GM23338 (cell line): ENCODE measurements around the gene HOXA3. TPM values are rescaled to one million over a fixed set of nuclear protein-coding genes. Genes with fewer than 3 reads are reported as not detected.

Experiments used
- ATAC-seq: fragments of 200-7000 bp; cut with Tn5 transposase; 3 replicates; pipeline ENCODE4 v1.9.1; 2020
- DNase-seq: peaks from one replicate; pipeline ENCODE4 v3.0.0-alpha.2; 2015; ENCODE audit warnings: low spot score
- H2AFZ ChIP-seq: fragments of 200-600 bp; sonication (generic); 2 replicates; pipeline ENCODE4 v1.8.0; 2016; ENCODE audit warnings: antibody characterized with exemption, mild to moderate bottlenecking, moderate library complexity
- H3F3A ChIP-seq: fragments of 200-600 bp; sonication (generic); replicated peaks from 2 replicates; pipeline ENCODE4 v1.8.0; 2017; ENCODE audit warnings: antibody characterized with exemption, mixed run types, low read depth
- H3K27ac ChIP-seq: fragments of 200-600 bp; sonication (generic); 2 replicates; pipeline ENCODE4 v1.6.1; 2016; ENCODE audit warnings: low read depth
- H3K27me3 ChIP-seq: fragments of 200-600 bp; sonication (generic); 2 replicates; pipeline ENCODE4 v1.8.0; 2016; ENCODE audit warnings: mild to moderate bottlenecking, mixed run types, moderate library complexity; ENCODE audit not compliant: insufficient read depth
- H3K36me3 ChIP-seq: fragments of 200-600 bp; sonication (generic); 2 replicates; pipeline ENCODE4 v1.8.0; 2016; ENCODE audit warnings: mild to moderate bottlenecking; ENCODE audit not compliant: insufficient read depth
- H3K4me1 ChIP-seq: fragments of 200-600 bp; sonication (generic); 2 replicates; pipeline ENCODE4 v1.8.0; 2016; ENCODE audit warnings: mild to moderate bottlenecking, moderate library complexity; ENCODE audit not compliant: insufficient read depth
- H3K4me2 ChIP-seq: fragments of 200-600 bp; sonication (generic); 2 replicates; pipeline ENCODE4 v1.7.1; 2017; ENCODE audit warnings: mixed run types
- H3K4me3 ChIP-seq: fragments of 200-600 bp; sonication (generic); 2 replicates; pipeline ENCODE4 v1.6.1; 2016; ENCODE audit warnings: mixed run types
- H3K79me2 ChIP-seq: fragments of 200-600 bp; sonication (generic); replicated peaks from 2 replicates; pipeline ENCODE4 v1.8.0; 2017; ENCODE audit warnings: mild to moderate bottlenecking; ENCODE audit not compliant: insufficient read depth
- H3K9me2 ChIP-seq: fragments of 200-600 bp; sonication (generic); 2 replicates; pipeline ENCODE4 v1.8.0; 2017; ENCODE audit not compliant: insufficient read depth
- H4K20me1 ChIP-seq: fragments of 200-600 bp; sonication (generic); replicated peaks from 2 replicates; pipeline ENCODE4 v1.8.0; 2017; ENCODE audit warnings: mild to moderate bottlenecking; ENCODE audit not compliant: insufficient read depth
- H3K27ac Mint-ChIP-seq: 2 replicates; pipeline ENCODE4 v1.8.0; 2020; ENCODE audit warnings: inconsistent platforms, mild to moderate bottlenecking, moderate library complexity, mixed read lengths
- H3K27me3 Mint-ChIP-seq: 3 replicates; pipeline ENCODE4 v1.8.0; 2022; ENCODE audit warnings: low read depth, mild to moderate bottlenecking, moderate library complexity, mixed read lengths, inconsistent platforms; ENCODE audit not compliant: insufficient read depth, poor library complexity
- H3K36me3 Mint-ChIP-seq: 3 replicates; pipeline ENCODE4 v1.8.0; 2021; ENCODE audit warnings: low read depth, mild to moderate bottlenecking, inconsistent platforms, moderate library complexity, mixed read lengths
- H3K4me1 Mint-ChIP-seq: 3 replicates; pipeline ENCODE4 v1.8.0; 2020; ENCODE audit warnings: mild to moderate bottlenecking, inconsistent platforms, mixed read lengths
- H3K4me3 Mint-ChIP-seq: 3 replicates; pipeline ENCODE4 v1.8.0; 2021; ENCODE audit warnings: moderate library complexity, mild to moderate bottlenecking, inconsistent platforms, mixed read lengths
- H3K9me3 Mint-ChIP-seq: 3 replicates; pipeline ENCODE4 v1.8.0; 2020; ENCODE audit warnings: moderate library complexity, mild to moderate bottlenecking, inconsistent platforms, mixed read lengths
- CREB1 ChIP-seq: fragments of 250-450 bp; sonication (Bioruptor Pico); IDR thresholded peaks from 2 replicates; pipeline ENCODE4 v1.5.0; 2020; ENCODE audit warnings: low read depth, mild to moderate bottlenecking, moderate library complexity
- EZH2 ChIP-seq: fragments of 200-600 bp; sonication (generic); IDR thresholded peaks from one replicate; pipeline ENCODE4 v1.8.0; 2017; ENCODE audit warnings: antibody characterized with exemption, mild to moderate bottlenecking, low read depth; ENCODE audit not compliant: unreplicated experiment
- EZH2phosphoT487 ChIP-seq: fragments of 200-600 bp; sonication (generic); IDR thresholded peaks from one replicate; pipeline ENCODE4 v1.8.1; 2018; ENCODE audit warnings: antibody characterized with exemption; ENCODE audit not compliant: unreplicated experiment
- POLR2AphosphoS5 ChIP-seq: IDR thresholded peaks from 2 replicates; pipeline ENCODE4 v1.6.1; 2016; ENCODE audit warnings: antibody characterized with exemption, low read depth
- polyA plus RNA-seq: library from polyadenylated mRNA; unstranded; fragments of >200 nt; fragmentation: Nextera tagmentation; extraction: Ambion mirVana; gene quantifications from 2 replicates; pipeline ENCODE4 v1.2.1, GENCODE V29; 2016
- total RNA-seq: library from RNA; depleted of rRNA; stranded (reverse); fragments of >200 nt; shearing (Covaris generic); gene quantifications from 2 replicates; pipeline ENCODE4 v1.2.3, GENCODE V29; 2014
- TF ChIP-seq, protein P1 (sequence below): IDR thresholded peaks from one replicate; pipeline ENCODE4 v1.6.1; 2018; ENCODE audit warnings: antibody characterized with exemption; ENCODE audit not compliant: unreplicated experiment
- TF ChIP-seq, protein P2 (sequence below), 2 experiments: fragments of 200-600 bp in 1 of 2; sonication (generic) in 1 of 2; conservative IDR thresholded peaks; 2 replicates each; pipeline versions ENCODE4 v1.5.1 to v1.6.1; 2016 to 2017; ENCODE audit warnings: antibody characterized with exemption in 2 of 2, low read depth in 2 of 2, mild to moderate bottlenecking in 2 of 2, moderate library complexity in 1 of 2

Gene HOXA3
- total and polyA plus RNA-seq, 2 experiments from 2014 or later, result not detected

DNA sequence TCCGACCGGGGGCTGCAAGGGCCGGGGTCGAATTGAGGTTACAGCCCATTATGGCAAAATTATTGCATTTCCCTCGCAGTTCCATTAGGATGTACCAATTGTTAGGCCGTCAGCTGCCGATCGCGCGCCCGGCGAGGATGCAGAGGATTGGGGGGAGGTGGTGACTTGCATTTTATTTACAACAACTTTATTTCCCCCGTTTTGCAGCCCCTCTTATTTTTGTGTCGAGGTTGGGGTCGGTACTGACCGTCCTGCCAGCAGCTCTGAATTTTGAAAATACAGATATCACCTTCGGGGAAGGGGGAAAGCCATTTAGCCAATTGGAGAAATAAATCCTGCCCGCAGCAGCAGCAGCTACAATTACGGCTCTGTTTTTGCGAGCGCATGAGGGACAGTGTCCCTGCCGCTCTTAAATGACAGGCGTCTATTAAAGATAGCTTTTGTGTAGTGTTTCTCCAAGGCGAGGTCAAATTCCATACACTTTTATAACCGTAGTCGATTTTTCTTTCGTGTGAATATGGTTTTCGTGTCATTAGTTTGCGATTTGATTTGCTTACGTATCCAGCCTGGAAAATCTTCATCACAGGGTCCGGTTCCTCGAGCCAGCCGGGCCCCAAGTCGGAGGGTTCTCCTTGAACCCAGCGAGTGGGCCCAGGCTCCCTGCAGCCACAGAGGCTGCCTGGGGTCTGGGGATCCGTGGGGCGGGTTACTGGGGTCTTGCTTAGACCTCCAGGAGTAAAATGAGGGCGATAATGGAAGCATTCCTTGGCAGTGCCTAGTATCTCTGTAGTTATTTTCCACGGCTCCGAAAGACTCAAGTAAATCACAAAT lies 8.2 kb downstream of the HOXA3 start:
- peaks cover 21% of the 10 kb centered on the region for H3K4me1 Mint-ChIP-seq
- 0 out of 3 replicates have a peak overlapping the region, but pooled peaks have one; percentile 19 for H3K4me3 Mint-ChIP-seq
- peaks cover 28% of the 10 kb centered on the region for H3K9me3 Mint-ChIP-seq
- H3K27ac ChIP-seq, result no peak overlapping the region
- DNase-seq (no peak), ATAC-seq (no peak)
- no peak overlapping the region for H3K27ac Mint-ChIP-seq
- no peak overlapping the region; the same call in 1 of the 2 replicates for H3K4me2 ChIP-seq
- no peaks in the 10 kb centered on the region for H3K9me2 ChIP-seq
- H3K36me3 ChIP-seq, result no peaks in the 10 kb centered on the region
- peaks cover 100% of the 10 kb centered on the region for H3K27me3 ChIP-seq
- peaks cover 40% of the 10 kb centered on the region for H3K4me1 ChIP-seq
- no peak overlapping the region for H2AFZ ChIP-seq
- H3K27me3 Mint-ChIP-seq, result peaks cover 100% of the 10 kb centered on the region
- no peaks in the 10 kb centered on the region; the same call in 2 of the 3 replicates for H3K36me3 Mint-ChIP-seq
- H3K4me3 ChIP-seq, result no peak overlapping the region
- H3F3A ChIP-seq, result peaks cover 40% of the 10 kb centered on the region
- peaks cover 42% of the 10 kb centered on the region for H4K20me1 ChIP-seq
- no peaks in the 10 kb centered on the region for H3K79me2 ChIP-seq
- no peak for TF ChIP-seq POLR2AphosphoS5
- TF ChIP-seq EZH2, result peak; percentile 57

DNA sequence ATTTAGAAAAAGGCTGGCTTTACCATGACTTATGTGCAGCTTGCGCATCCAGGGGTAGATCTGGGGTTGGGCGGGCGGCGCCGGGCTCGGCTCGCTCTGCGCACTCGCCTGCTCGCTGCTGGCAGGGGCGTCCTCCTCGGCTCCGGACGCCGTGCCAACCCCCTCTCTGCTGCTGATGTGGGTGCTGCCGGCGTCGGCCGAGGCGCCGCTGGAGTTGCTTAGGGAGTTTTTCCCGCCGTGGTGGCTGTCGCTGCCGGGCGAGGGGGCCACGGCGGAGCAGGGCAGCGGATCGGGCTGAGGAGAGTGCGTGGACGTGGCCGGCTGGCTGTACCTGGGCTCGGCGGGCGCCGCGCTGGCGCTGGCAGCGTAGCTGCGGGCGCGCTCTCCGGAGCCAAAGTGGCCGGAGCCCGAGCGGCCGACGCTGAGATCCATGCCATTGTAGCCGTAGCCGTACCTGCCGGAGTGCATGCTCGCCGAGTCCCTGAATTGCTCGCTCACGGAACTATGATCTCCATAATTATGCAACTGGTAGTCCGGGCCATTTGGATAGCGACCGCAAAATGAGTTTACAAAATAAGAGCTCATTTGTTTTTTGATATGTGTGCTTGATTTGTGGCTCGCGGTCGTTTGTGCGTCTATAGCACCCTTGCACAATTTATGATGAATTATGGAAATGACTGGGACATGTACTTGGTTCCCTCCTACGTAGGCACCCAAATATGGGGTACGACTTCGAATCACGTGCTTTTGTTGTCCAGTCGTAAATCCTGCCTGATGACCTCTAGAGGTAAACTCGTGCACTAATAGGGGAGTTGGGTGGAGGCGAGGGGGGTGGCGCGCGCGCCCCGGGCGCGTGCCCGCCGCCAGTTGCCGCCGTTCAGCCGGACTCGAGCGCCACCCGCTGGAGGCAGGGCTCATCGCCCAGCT lies 9.1 kb downstream of the HOXA3 start, which contains the start of gene HOXA5:
TSS of gene HOXA5 (minus strand) at position 659 of the 927 bp plus-strand sequence. CDS start at position 585, 74 bp downstream.
- Histone ChIP-seq H3K27me3 (peaks cover 100% of the 10 kb centered on the region), H3K27ac (no peak within 1 kb of the TSS), H2AFZ (peak within 1 kb of the TSS; percentile 67; the same call in 1 of the 2 replicates), H4K20me1 (peaks cover 44% of the 10 kb centered on the region), H3K79me2 (no peaks in the 10 kb centered on the region), H3K4me3 (peak within 1 kb of the TSS; percentile 60), H3K4me2 (peak within 1 kb of the TSS; percentile 93), H3F3A (peaks cover 42% of the 10 kb centered on the region), H3K9me2 (no peaks in the 10 kb centered on the region), H3K4me1 (peaks cover 40% of the 10 kb centered on the region), H3K36me3 (no peaks in the 10 kb centered on the region)
- H3K4me3 Mint-ChIP-seq, result peak within 1 kb of the TSS; percentile 63
- H3K27ac Mint-ChIP-seq, result no peak within 1 kb of the TSS
- H3K27me3 Mint-ChIP-seq, result peaks cover 100% of the 10 kb centered on the region
- H3K36me3 Mint-ChIP-seq, result no peaks in the 10 kb centered on the region; the same call in 2 of the 3 replicates
- peaks cover 26% of the 10 kb centered on the region for H3K9me3 Mint-ChIP-seq
- peaks cover 24% of the 10 kb centered on the region for H3K4me1 Mint-ChIP-seq
- DNase-seq (peak; percentile 91), ATAC-seq (peak; percentile 36)
- no peak for TF ChIP-seq POLR2AphosphoS5
- TF ChIP-seq EZH2, result peak; percentile 79
- TF ChIP-seq, protein P1, sequence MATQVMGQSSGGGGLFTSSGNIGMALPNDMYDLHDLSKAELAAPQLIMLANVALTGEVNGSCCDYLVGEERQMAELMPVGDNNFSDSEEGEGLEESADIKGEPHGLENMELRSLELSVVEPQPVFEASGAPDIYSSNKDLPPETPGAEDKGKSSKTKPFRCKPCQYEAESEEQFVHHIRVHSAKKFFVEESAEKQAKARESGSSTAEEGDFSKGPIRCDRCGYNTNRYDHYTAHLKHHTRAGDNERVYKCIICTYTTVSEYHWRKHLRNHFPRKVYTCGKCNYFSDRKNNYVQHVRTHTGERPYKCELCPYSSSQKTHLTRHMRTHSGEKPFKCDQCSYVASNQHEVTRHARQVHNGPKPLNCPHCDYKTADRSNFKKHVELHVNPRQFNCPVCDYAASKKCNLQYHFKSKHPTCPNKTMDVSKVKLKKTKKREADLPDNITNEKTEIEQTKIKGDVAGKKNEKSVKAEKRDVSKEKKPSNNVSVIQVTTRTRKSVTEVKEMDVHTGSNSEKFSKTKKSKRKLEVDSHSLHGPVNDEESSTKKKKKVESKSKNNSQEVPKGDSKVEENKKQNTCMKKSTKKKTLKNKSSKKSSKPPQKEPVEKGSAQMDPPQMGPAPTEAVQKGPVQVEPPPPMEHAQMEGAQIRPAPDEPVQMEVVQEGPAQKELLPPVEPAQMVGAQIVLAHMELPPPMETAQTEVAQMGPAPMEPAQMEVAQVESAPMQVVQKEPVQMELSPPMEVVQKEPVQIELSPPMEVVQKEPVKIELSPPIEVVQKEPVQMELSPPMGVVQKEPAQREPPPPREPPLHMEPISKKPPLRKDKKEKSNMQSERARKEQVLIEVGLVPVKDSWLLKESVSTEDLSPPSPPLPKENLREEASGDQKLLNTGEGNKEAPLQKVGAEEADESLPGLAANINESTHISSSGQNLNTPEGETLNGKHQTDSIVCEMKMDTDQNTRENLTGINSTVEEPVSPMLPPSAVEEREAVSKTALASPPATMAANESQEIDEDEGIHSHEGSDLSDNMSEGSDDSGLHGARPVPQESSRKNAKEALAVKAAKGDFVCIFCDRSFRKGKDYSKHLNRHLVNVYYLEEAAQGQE, result no peak
- peak; percentile 53 for TF ChIP-seq CREB1 (CRISPR knock-in tag)
- TF ChIP-seq EZH2phosphoT487, result peak; percentile 68
- TF ChIP-seq, protein P2, sequence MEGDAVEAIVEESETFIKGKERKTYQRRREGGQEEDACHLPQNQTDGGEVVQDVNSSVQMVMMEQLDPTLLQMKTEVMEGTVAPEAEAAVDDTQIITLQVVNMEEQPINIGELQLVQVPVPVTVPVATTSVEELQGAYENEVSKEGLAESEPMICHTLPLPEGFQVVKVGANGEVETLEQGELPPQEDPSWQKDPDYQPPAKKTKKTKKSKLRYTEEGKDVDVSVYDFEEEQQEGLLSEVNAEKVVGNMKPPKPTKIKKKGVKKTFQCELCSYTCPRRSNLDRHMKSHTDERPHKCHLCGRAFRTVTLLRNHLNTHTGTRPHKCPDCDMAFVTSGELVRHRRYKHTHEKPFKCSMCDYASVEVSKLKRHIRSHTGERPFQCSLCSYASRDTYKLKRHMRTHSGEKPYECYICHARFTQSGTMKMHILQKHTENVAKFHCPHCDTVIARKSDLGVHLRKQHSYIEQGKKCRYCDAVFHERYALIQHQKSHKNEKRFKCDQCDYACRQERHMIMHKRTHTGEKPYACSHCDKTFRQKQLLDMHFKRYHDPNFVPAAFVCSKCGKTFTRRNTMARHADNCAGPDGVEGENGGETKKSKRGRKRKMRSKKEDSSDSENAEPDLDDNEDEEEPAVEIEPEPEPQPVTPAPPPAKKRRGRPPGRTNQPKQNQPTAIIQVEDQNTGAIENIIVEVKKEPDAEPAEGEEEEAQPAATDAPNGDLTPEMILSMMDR (conservative IDR thresholded peaks at IDR 0.05; ENCODE audit: low read depth in 2 of 2), result peak; percentile 85 to 89
